ENCODE measurements around the gene GREM2. TPM values are rescaled to one million over a fixed set of nuclear protein-coding genes. Genes with fewer than 3 reads are reported as not detected.

The GREM2 gene
- total and polyA plus RNA-seq, 2 donors (not counting 3 experiments of a cell fraction or from before 2014, with no cell fraction given), result not detected

- no peaks in the 10 kb centered on the region for H3K79me2 ChIP-seq (ENCODE audit: control insufficient read depth, insufficient read depth, low read length)
- no peak for DNase-seq (ENCODE audit: low read depth, low spot score)
- POLR2A ChIA-PET, result no interaction called here
- H2AFZ ChIP-seq (ENCODE audit: low read depth, low read length), result no peak overlapping the region
- intact Hi-C loops (cut with micrococcal nuclease) (loop anchor here (10.0 kb wide), 1 partner anchor 155 kb away; no protein-coding TSS in a partner anchor), dilution Hi-C loops (cut with MboI; ENCODE audit: extremely low pct_ligation_motif_present, low sequenced_read_pairs) (no loop called here)
- no TSS peak for BruUV-seq (replicated peaks)
- no peak overlapping the region for H3K4me3 ChIP-seq (replicated peaks in 1 of 3; ENCODE audit: insufficient read depth in 1 of 3, low read depth in 1 of 3, low read length in 3 of 3)
- no peaks in the 10 kb centered on the region for H4K20me1 ChIP-seq (replicated peaks; ENCODE audit: control insufficient read depth, extremely low read depth, insufficient read depth, low read length)
- H3K4me1 ChIP-seq (ENCODE audit: control insufficient read depth, extremely low read depth, insufficient read depth, low read length), result no peaks in the 10 kb centered on the region
- peaks cover 0 to 2% of the 10 kb centered on the region in 2 experiments for H3K27me3 ChIP-seq (ENCODE audit: control insufficient read depth in 2 of 2, insufficient read depth in 2 of 2, low read length in 2 of 2)
- no peak overlapping the region for H3K4me2 ChIP-seq (ENCODE audit: insufficient read depth, low read length)
- no peak overlapping the region for H3K9ac ChIP-seq (replicated peaks; ENCODE audit: extremely low read depth, insufficient read depth, low read length)
- no peak for FAIRE-seq
- no peaks in the 10 kb centered on the region for H3K9me3 ChIP-seq (replicated peaks; ENCODE audit: control insufficient read depth, insufficient read depth, low read length)
- TF ChIP-seq POLR2AphosphoS5 (IDR thresholded peaks at IDR 0.05; ENCODE audit: insufficient read depth, low read depth, low read length), result no peak
- TF ChIP-seq, protein P1, sequence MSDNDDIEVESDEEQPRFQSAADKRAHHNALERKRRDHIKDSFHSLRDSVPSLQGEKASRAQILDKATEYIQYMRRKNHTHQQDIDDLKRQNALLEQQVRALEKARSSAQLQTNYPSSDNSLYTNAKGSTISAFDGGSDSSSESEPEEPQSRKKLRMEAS (IDR thresholded peaks at IDR 0.05; ENCODE audit: insufficient read depth, insufficient read length), result no peak
- no peak for TF ChIP-seq GATA2 (IDR thresholded peaks at IDR 0.05; ENCODE audit: insufficient read depth, insufficient read length, low read depth, low read length)
- no peak for TF ChIP-seq EZH2 (IDR thresholded peaks at IDR 0.05; ENCODE audit: borderline replicate concordance, low read depth, low read length, severe bottlenecking)
- TF ChIP-seq POLR2A (IDR thresholded peaks at IDR 0.05; ENCODE audit: low read depth, low read length), result no peak
- TF ChIP-seq CTCF (IDR thresholded peaks at IDR 0.05; ENCODE audit: extremely low read depth in 1 of 2, insufficient read depth in 1 of 2, low read depth in 1 of 2, low read length in 2 of 2), result no peak
- no peak for TF ChIP-seq JUN (IDR thresholded peaks at IDR 0.05; ENCODE audit: borderline replicate concordance, insufficient read depth, insufficient read length, low read depth)
- no peak for TF ChIP-seq MYC (IDR thresholded peaks at IDR 0.05; ENCODE audit: low read depth, low read length)
- TF ChIP-seq FOS (IDR thresholded peaks at IDR 0.05; ENCODE audit: borderline replicate concordance, insufficient read depth, low read length), result no peak
- no peak overlapping the region for H3K27ac ChIP-seq (ENCODE audit: insufficient read depth, low read depth, low read length)
- no peaks in the 10 kb centered on the region for H3K36me3 ChIP-seq (ENCODE audit: control insufficient read depth in 2 of 2, extremely low read depth in 1 of 2, insufficient read depth in 2 of 2, low read length in 2 of 2)
- no peaks in the 10 kb centered on the region for H3K9me1 ChIP-seq (replicated peaks; ENCODE audit: control insufficient read depth, extremely low read depth, insufficient read depth, low read length)
- CTCF ChIA-PET, result no interaction called here
Observed at GRCh38 chr1:240609527-240610060, 2.4 kb downstream of the GREM2 start.
